HEK293T (cell line): ENCODE measurements around the gene HBP1.

ENCODE experiments used
- CTCF ChIA-PET: fragments of 350-600 bp; formaldehyde crosslinking; extraction: SDS; loops from one replicate; lab custom pipeline; 2021; ENCODE audit warnings: antibody characterized with exemption, inconsistent platforms; lab: Yijun Ruan, JAX
- POLR2A ChIA-PET: fragments of 350-600 bp; formaldehyde crosslinking; extraction: SDS; loops from one replicate; lab custom pipeline; 2020; ENCODE audit warnings: antibody characterized with exemption, inconsistent platforms; lab: Yijun Ruan, JAX
- DNase-seq: peaks from one replicate; pipeline ENCODE4 v3.0.0; 2012; ENCODE audit warnings: mixed read lengths; ENCODE audit errors: extremely low spot score
- ARNT ChIP-seq: fragments of 450-650 bp; IDR thresholded peaks from 2 replicates; pipeline ENCODE4 v1.6.1; 2017; ENCODE audit warnings: mild to moderate bottlenecking
- BHLHE40 ChIP-seq: fragments of 450-650 bp; IDR thresholded peaks from 2 replicates; pipeline ENCODE4 v1.6.1; 2016; ENCODE audit warnings: mild to moderate bottlenecking, moderate library complexity, borderline replicate concordance
- CTBP1 ChIP-seq: fragments of 450-650 bp; IDR thresholded peaks from 2 replicates; pipeline ENCODE4 v1.6.1; 2016; ENCODE audit warnings: borderline replicate concordance
- ELF4 ChIP-seq: fragments of 450-650 bp; IDR thresholded peaks from 2 replicates; pipeline ENCODE4 v1.6.1; 2017; ENCODE audit warnings: antibody characterized with exemption
- FOXA1 ChIP-seq: fragments of 450-650 bp; IDR thresholded peaks from 2 replicates; pipeline ENCODE4 v1.6.1; 2016; ENCODE audit warnings: mild to moderate bottlenecking
- FOXK2 ChIP-seq: fragments of 450-650 bp; IDR thresholded peaks from 2 replicates; pipeline ENCODE4 v1.6.1; 2016; ENCODE audit warnings: mild to moderate bottlenecking
- FOXM1 ChIP-seq: fragments of 450-650 bp; IDR thresholded peaks from 2 replicates; pipeline ENCODE4 v1.6.1; 2017; ENCODE audit warnings: mild to moderate bottlenecking, borderline replicate concordance
- HDGF ChIP-seq: fragments of 450-650 bp; IDR thresholded peaks from 2 replicates; pipeline ENCODE4 v1.6.1; 2017; ENCODE audit warnings: antibody characterized with exemption, borderline replicate concordance
- L3MBTL2 ChIP-seq: fragments of 450-650 bp; conservative IDR thresholded peaks from 2 replicates; pipeline ENCODE4 v1.6.1; 2016; ENCODE audit warnings: mild to moderate bottlenecking
- LEF1 ChIP-seq: fragments of 450-650 bp; IDR thresholded peaks from 2 replicates; pipeline ENCODE4 v1.6.1; 2017; ENCODE audit warnings: mild to moderate bottlenecking, borderline replicate concordance
- NFRKB ChIP-seq: fragments of 450-650 bp; IDR thresholded peaks from 2 replicates; pipeline ENCODE4 v1.6.1; 2016; ENCODE audit warnings: mild to moderate bottlenecking, moderate library complexity
- SP1 ChIP-seq: fragments of 450-650 bp; IDR thresholded peaks from 2 replicates; pipeline ENCODE4 v1.6.1; 2017
- SUZ12 ChIP-seq: fragments of 450-650 bp; IDR thresholded peaks from 2 replicates; pipeline ENCODE4 v1.6.1; 2016; ENCODE audit warnings: mild to moderate bottlenecking
- TARDBP ChIP-seq: fragments of 450-650 bp; IDR thresholded peaks from 2 replicates; pipeline ENCODE4 v1.6.1; 2016
- ZNF384 ChIP-seq: fragments of 450-650 bp; IDR thresholded peaks from 2 replicates; pipeline ENCODE4 v1.6.1; 2016
- TF ChIP-seq, protein P1 (sequence below): fragments of 450-650 bp; IDR thresholded peaks from 2 replicates; pipeline ENCODE4 v1.6.1; 2016

The HBP1 gene

DNA sequence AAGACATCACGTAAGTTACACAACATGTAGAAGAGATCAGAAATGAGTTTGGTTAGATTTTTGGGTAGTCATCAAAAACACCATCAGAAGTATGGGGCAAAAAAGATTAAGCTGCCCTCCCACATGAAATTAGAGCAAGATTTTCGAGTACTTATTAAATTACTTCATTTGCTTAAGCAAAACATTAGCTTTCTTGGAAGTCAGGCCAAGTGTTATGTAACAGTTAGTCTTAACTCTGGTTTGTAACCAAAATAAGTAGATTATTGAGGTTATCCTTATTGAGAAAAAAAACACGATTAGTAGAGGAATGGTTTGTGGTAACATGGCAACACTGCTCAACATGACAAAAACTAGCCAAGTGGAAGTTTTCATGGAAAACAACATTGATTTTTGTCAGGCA, 37.9 kb downstream of the HBP1 start:
- CTCF ChIA-PET: interaction anchor here (0.9 kb wide), 1 partner anchor 55 kb away, joined by 3 read pairs; no protein-coding TSS in a partner anchor
- POLR2A ChIA-PET: no interaction called here
- no peak for DNase-seq
- no peak for TF ChIP-seq L3MBTL2
- TF ChIP-seq ZNF384: no peak
- no peak for TF ChIP-seq TARDBP
- TF ChIP-seq HDGF: no peak
- TF ChIP-seq SP1: no peak
- no peak for TF ChIP-seq FOXA1
- TF ChIP-seq, protein P1, sequence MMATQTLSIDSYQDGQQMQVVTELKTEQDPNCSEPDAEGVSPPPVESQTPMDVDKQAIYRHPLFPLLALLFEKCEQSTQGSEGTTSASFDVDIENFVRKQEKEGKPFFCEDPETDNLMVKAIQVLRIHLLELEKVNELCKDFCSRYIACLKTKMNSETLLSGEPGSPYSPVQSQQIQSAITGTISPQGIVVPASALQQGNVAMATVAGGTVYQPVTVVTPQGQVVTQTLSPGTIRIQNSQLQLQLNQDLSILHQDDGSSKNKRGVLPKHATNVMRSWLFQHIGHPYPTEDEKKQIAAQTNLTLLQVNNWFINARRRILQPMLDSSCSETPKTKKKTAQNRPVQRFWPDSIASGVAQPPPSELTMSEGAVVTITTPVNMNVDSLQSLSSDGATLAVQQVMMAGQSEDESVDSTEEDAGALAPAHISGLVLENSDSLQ: no peak
- no peak for TF ChIP-seq LEF1
- TF ChIP-seq CTBP1: no peak
- TF ChIP-seq ARNT: no peak
- no peak for TF ChIP-seq FOXK2
- TF ChIP-seq NFRKB: no peak

DNA sequence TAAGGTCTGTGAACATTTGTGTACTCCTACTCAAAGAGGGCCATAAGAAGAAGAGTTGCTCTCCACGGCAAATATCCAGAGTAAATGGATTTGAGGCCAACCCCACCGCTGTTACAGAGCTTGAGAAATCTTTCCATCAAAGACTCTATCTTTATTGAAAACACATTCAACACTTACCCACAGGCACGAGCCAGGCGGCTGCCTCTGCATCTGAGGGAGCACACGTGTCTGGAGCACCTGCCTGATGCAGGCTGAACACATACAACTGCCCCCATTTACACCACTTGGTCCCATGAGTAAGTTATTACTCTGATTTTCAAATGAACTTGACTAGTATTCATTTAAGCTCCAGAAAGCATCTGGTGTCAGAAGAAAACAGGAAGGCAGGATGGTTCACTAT, 38.7 kb downstream of the HBP1 start:
- ChIA-PET CTCF (interaction anchor here (0.5 kb wide), 1 partner anchor 36 kb away, joined by 4 read pairs; no protein-coding TSS in a partner anchor), POLR2A (no interaction called here)
- TF ChIP-seq LEF1 (no peak), L3MBTL2 (no peak), ZNF384 (no peak), TARDBP (no peak), FOXA1 (no peak), FOXK2 (no peak), FOXM1 (no peak), ARNT (no peak), NFRKB (no peak), ELF4 (no peak), SP1 (no peak), HDGF (no peak), BHLHE40 (no peak)
- TF ChIP-seq, protein P1: no peak
- DNase-seq: no peak

DNA sequence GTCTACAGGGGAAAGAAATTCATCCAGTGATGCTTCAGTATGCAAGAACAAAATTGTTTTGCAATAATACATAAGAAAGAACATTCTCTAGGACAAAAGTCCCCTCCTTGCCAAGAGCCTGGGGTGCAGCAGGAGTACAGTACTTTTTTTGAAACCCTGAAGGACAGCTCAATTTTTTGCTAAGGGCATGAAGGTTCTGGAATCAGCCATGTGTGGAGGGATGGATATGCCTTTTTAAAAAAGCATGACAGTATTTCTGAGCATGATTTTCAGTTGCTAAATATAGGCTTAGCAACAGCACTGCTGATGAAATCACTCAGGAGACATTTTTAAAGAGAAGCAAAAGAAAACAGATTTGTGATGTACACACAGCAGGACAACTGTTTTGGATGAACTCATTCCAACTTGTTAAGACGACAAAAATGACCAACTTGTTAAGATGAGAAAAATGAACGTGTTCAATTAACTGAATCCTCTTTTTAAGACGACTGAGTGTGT, 39.3 kb downstream of the HBP1 start:
- ChIA-PET CTCF (interaction anchor here (0.5 to 0.6 kb wide), 2 partner anchors 12 to 36 kb away, joined by 3 to 4 read pairs; no protein-coding TSS in a partner anchor), POLR2A (no interaction called here)
- no peak for DNase-seq
- TF ChIP-seq HDGF: no peak
- TF ChIP-seq SP1: no peak
- TF ChIP-seq ZNF384: no peak
- no peak for TF ChIP-seq FOXA1
- TF ChIP-seq NFRKB: no peak
- TF ChIP-seq BHLHE40: no peak
- no peak for TF ChIP-seq ARNT
- no peak for TF ChIP-seq TARDBP
- no peak for TF ChIP-seq FOXK2

DNA sequence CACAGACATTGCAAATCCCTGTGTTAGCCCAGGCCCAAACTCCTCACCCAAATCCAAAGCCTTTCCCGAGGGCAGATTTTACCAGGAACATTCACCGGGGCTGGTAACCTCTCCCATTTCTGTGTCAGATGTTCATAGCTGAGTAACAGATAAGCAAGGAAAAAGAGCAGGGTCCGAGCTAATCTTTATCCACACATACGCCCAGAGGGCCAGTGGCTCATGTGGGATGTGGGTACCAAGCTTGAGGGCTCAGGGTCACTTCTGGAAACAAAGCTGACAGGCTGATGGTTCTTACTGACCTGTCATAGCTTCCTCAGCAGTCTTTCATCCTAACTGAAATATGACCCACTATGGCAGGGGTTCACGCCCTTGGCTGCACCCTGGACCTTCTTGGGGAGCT, 39.8 kb downstream of the HBP1 start:
- no peak for TF ChIP-seq ZNF384
- no peak for TF ChIP-seq LEF1
- no peak for TF ChIP-seq TARDBP
- no peak for TF ChIP-seq CTBP1
- TF ChIP-seq FOXA1: no peak
- TF ChIP-seq, protein P1: no peak
- no peak for TF ChIP-seq L3MBTL2
- no peak for TF ChIP-seq NFRKB
- TF ChIP-seq SUZ12: no peak
- TF ChIP-seq ELF4: no peak
- no peak for TF ChIP-seq FOXM1
- no peak for TF ChIP-seq SP1
- no peak for TF ChIP-seq ARNT
- no peak for TF ChIP-seq BHLHE40
- POLR2A ChIA-PET: no interaction called here

DNA sequence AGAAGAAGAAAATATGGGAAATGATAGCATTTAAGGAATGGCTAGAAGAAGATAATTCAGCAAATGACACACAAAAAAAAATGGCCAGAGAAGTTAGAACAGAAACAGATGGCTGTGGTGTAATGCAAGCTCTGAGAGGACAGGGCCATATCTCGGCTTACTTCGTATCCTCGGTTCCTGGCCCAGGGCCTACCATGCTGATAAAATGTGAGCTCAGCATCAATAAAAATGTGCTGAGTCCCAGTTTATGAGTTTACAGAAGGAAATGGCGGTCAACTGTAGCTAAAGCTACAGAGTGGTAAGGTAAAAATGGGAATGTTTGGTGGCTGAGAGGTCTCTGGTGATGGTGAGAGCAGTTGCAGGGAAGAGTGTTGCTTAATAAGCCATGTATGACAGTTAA, 40.8 kb downstream of the HBP1 start:
- POLR2A ChIA-PET: no interaction called here
- TF ChIP-seq LEF1 (no peak), TARDBP (no peak), FOXA1 (no peak), L3MBTL2 (no peak), SP1 (no peak)
- CTCF ChIA-PET: no interaction called here
- DNase-seq: no peak

More for the DNA sequence above, 39.8 kb downstream of the HBP1 start:
- CTCF ChIA-PET: interaction anchor here (0.6 kb wide), 1 partner anchor 12 kb away, joined by 3 read pairs; no protein-coding TSS in a partner anchor
- no peak for DNase-seq

DNA sequence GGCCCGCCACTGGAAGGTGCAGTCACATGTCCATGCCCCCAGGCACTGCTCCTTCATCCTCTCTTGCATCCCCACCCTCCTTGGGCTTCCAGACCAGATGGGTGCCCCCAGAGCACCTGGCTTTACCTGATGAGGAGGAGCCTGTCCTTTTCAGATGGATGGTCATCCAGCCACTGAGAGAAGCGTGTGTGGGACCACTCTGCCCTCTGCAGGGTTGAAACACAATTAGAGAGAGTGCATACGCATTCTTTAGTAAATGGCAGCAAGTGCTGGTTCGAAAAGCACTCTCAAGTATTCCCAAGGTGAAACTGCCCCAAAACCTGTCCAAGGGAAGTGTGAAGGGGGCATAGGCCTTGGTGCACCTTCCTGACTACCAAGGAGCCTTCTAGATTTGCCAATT, 41.6 kb downstream of the HBP1 start:
- TF ChIP-seq FOXK2 (no peak), SUZ12 (no peak), CTBP1 (no peak), SP1 (no peak), FOXA1 (no peak), TARDBP (no peak), NFRKB (no peak), ARNT (no peak), L3MBTL2 (no peak), ELF4 (no peak)
- ChIA-PET POLR2A (no interaction called here), CTCF (no interaction called here)
- no peak for DNase-seq

DNA sequence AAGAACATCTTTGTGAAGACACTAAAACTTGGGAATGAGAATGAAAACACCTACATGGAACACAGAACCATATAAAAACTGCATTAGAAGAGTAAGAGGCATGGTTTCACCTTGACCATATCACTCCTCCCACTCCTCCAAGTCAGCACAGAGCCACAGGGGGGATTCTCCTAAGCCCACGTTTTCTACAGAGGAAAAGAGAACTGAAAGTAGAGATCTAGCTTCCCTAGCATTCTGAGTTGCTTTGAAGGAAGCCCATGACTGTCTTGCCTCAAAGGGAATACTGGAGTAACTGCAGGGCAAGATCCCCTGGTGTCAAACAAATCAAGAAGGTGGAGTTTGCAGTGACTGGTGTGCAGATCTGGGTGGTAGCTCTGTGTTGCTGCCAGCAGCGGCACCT, 43.9 kb downstream of the HBP1 start:
- DNase-seq: no peak
- TF ChIP-seq HDGF (no peak), ELF4 (no peak), FOXM1 (no peak), ZNF384 (no peak), FOXK2 (no peak), CTBP1 (no peak), ARNT (no peak), FOXA1 (no peak), LEF1 (no peak), TARDBP (no peak), NFRKB (no peak), L3MBTL2 (no peak), SP1 (no peak), BHLHE40 (no peak), SUZ12 (no peak)
- TF ChIP-seq, protein P1: no peak
- ChIA-PET CTCF (no interaction called here), POLR2A (no interaction called here)
